GM18508 (cell line): ENCODE results near the gene FAM174B.

Experiments used
- ATAC-seq: cut with Tn5 transposase; IDR thresholded peaks from one replicate; pipeline ENCODE4 v1.9.1; 2021; ENCODE audit warnings: moderate number of reproducible peaks; ENCODE audit not compliant: insufficient read depth, unreplicated experiment

The FAM174B gene

GRCh38 chr15:92665100-92665555 lies 9.6 kb upstream of the FAM174B start:
- ATAC-seq = no peak

- ATAC-seq = no peak
Observed at GRCh38 chr15:92664178-92664900, 8.8 kb upstream of the FAM174B start.

GRCh38 chr15:92663250-92663951 lies 7.8 kb upstream of the FAM174B start:
- no peak for ATAC-seq

GRCh38 chr15:92662762-92663161 lies 7.2 kb upstream of the FAM174B start:
- no peak for ATAC-seq

GRCh38 chr15:92661956-92662355 lies 6.4 kb upstream of the FAM174B start:
- ATAC-seq = no peak

GRCh38 chr15:92661069-92661468 lies 5.5 kb upstream of the FAM174B start:
- no peak for ATAC-seq

GRCh38 chr15:92657486-92657885 lies 1.9 kb upstream of the FAM174B start:
- no peak for ATAC-seq

GRCh38 chr15:92656089-92656488 lies 514 bp upstream of the FAM174B start:
- no peak for ATAC-seq

GRCh38 chr15:92654662-92655061 lies 913 bp downstream of the FAM174B start:
- no peak for ATAC-seq

- ATAC-seq = no peak
Observed at GRCh38 chr15:92653836-92654539, 1.6 kb downstream of the FAM174B start.

GRCh38 chr15:92653366-92653765 lies 2.2 kb downstream of the FAM174B start:
- ATAC-seq = no peak

GRCh38 chr15:92652576-92652966 lies 3.0 kb downstream of the FAM174B start:
- ATAC-seq = no peak

GRCh38 chr15:92651877-92652575 lies 3.5 kb downstream of the FAM174B start:
- no peak for ATAC-seq

GRCh38 chr15:92650966-92651365 lies 4.6 kb downstream of the FAM174B start:
- ATAC-seq = no peak

- no peak for ATAC-seq
Observed at GRCh38 chr15:92650256-92650655, 5.3 kb downstream of the FAM174B start.

- no peak for ATAC-seq
Observed at GRCh38 chr15:92648190-92648875, 7.2 kb downstream of the FAM174B start.

- ATAC-seq = no peak
Observed at GRCh38 chr15:92647467-92648163, 8.0 kb downstream of the FAM174B start.

- no peak for ATAC-seq
Observed at GRCh38 chr15:92646216-92646615, 9.4 kb downstream of the FAM174B start.

- no peak for ATAC-seq
Observed at GRCh38 chr15:92645731-92646130, 9.8 kb downstream of the FAM174B start.
